T-helper 1 cell treated with Interleukin-12 subunit alpha and Interleukin-12 subunit beta and Interleukin-4 antibody, amounts not matched to agents 30 μg/mL and 1 μg/mL, for 36 hours (primary cell): ENCODE results near the gene IFT52.

Experiments
- H3K27ac Mint-ChIP-seq: one replicate; pipeline ENCODE4 v1.8.0; 2021; ENCODE audit warnings: mild to moderate bottlenecking, mixed read lengths
- H3K27me3 Mint-ChIP-seq: one replicate; pipeline ENCODE4 v1.8.0; 2021; ENCODE audit warnings: low read depth, mixed read lengths
- H3K36me3 Mint-ChIP-seq: one replicate; pipeline ENCODE4 v1.8.0; 2021; ENCODE audit warnings: low read depth, mixed read lengths
- H3K4me1 Mint-ChIP-seq: one replicate; pipeline ENCODE4 v1.8.0; 2021; ENCODE audit warnings: low read depth, mixed read lengths
- H3K4me3 Mint-ChIP-seq: one replicate; pipeline ENCODE4 v1.8.0; 2021; ENCODE audit warnings: mild to moderate bottlenecking, moderate library complexity, mixed read lengths
- H3K9me3 Mint-ChIP-seq: one replicate; pipeline ENCODE4 v1.8.0; 2021; ENCODE audit warnings: mixed read lengths

The IFT52 gene

DNA sequence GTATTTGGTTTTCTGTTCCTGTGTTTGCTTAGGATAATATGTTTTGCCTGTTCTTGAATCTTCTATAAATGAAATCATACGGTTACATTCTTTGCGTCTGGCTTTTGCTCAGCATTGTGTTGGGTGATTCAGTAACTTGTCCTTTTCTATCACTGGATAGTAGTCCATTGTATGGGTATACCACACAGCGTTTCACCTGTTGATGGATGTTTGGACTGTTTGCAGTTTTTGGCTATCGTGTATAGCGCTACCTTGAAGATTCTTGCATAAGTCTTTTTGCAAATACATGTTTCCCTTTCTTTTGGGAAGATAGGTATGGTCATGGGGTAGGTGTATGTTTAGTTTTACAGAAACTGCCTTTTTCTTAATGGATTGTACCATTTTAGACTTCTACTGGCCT is 85.6 kb downstream of the IFT52 start:
- peaks cover 9% of the 10 kb centered on the region for H3K4me1 Mint-ChIP-seq
- peaks cover 28% of the 10 kb centered on the region for H3K36me3 Mint-ChIP-seq
- no peak overlapping the region for H3K27ac Mint-ChIP-seq
- H3K9me3 Mint-ChIP-seq = no peaks in the 10 kb centered on the region
- no peaks in the 10 kb centered on the region for H3K27me3 Mint-ChIP-seq
- H3K4me3 Mint-ChIP-seq = no peak overlapping the region

DNA sequence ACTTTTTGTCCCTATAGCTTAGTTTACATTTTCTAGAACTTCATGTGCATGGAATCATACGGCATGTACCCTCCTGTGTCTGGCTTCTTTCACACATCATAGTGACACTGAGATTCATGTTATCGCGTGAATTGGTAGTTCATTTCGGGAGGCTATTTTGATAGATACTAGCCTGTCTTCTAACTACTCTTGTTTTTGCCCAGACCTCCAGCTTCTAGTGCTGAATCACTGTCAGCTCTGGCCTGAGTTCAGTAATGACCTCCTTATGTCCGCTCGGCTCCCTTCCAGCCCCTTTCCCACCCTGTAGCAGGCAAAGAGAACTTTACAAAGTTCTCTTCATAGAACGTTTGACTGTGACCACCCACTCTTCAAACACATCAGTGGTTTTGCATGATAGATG is 90.2 kb downstream of the IFT52 start:
- H3K9me3 Mint-ChIP-seq = no peaks in the 10 kb centered on the region
- no peaks in the 10 kb centered on the region for H3K27me3 Mint-ChIP-seq
- H3K4me3 Mint-ChIP-seq = no peak overlapping the region
- peak overlapping the region; percentile 43 for H3K27ac Mint-ChIP-seq
- H3K36me3 Mint-ChIP-seq = peaks cover 14% of the 10 kb centered on the region
- peaks cover 16% of the 10 kb centered on the region for H3K4me1 Mint-ChIP-seq

- no peak overlapping the region for H3K4me3 Mint-ChIP-seq
- H3K27me3 Mint-ChIP-seq = no peaks in the 10 kb centered on the region
- peaks cover 16% of the 10 kb centered on the region for H3K4me1 Mint-ChIP-seq
- H3K9me3 Mint-ChIP-seq = no peaks in the 10 kb centered on the region
- H3K36me3 Mint-ChIP-seq = peaks cover 14% of the 10 kb centered on the region
- peak overlapping the region; percentile 43 for H3K27ac Mint-ChIP-seq
These were observed 90.8 kb downstream of the IFT52 start for GRCh38 chr20:43681468-43681942.

DNA sequence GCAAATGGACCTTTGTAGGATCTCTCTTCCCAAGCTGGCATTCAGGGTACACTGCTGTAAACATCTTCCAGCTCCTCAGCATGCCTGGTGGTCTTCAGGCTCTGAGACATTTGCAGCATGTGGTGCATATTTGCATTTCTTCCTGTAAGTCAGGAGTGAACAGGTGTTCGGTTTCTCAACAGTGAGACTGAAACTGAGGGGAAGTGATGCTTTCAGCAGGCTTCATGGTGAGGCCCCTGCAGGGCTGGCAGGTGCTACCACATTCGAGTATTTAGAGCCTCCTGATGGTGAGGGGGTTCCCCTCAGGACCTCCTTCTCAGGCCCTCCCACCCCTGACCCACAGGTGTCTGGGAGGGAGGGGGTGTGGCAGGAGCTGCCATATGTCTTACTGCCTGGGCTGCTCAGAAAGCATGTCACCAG is 91.3 kb downstream of the IFT52 start:
- Mint-ChIP-seq H3K36me3 (peaks cover 13% of the 10 kb centered on the region), H3K27me3 (no peaks in the 10 kb centered on the region), H3K4me3 (no peak overlapping the region), H3K9me3 (no peaks in the 10 kb centered on the region), H3K27ac (no peak overlapping the region), H3K4me1 (peaks cover 16% of the 10 kb centered on the region)

DNA sequence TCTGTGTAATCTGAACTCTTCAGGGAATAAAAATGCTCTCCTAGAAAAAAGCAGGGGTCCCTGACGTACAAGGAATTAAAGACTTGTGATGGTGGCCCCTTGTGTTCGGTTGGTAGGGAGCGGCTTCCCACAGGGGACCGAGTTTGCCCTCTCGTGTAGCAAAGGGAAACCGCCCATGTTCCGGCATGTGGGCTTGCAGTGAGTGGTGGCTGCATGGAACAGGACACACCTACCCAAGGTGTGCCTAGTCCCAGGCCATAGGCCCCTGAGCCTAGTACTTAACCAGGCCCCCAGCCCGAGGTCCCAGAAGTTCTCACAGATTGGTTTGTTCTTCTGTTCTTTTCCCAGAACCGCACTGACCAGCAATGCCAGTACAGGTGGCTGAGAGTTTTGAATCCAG is 91.7 kb downstream of the IFT52 start:
- Mint-ChIP-seq H3K27me3 (no peaks in the 10 kb centered on the region), H3K4me1 (peaks cover 13% of the 10 kb centered on the region), H3K36me3 (peaks cover 10% of the 10 kb centered on the region), H3K9me3 (no peaks in the 10 kb centered on the region), H3K27ac (no peak overlapping the region), H3K4me3 (no peak overlapping the region)

DNA sequence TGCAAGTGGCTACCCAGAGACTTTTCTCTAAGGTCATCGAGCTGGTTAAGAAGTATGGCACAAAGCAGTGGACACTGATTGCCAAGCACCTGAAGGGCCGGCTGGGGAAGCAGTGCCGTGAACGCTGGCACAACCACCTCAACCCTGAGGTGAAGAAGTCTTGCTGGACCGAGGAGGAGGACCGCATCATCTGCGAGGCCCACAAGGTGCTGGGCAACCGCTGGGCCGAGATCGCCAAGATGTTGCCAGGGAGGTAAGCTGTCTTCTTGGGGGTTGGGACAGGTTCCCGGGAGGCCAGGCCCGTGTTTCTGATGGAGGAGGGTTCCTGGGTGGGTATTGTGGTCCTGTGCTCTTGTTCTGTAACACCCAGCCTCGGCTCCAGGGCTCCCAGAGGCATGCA is 96.1 kb downstream of the IFT52 start:
- Mint-ChIP-seq H3K4me3 (no peak overlapping the region), H3K27ac (no peak overlapping the region)

DNA sequence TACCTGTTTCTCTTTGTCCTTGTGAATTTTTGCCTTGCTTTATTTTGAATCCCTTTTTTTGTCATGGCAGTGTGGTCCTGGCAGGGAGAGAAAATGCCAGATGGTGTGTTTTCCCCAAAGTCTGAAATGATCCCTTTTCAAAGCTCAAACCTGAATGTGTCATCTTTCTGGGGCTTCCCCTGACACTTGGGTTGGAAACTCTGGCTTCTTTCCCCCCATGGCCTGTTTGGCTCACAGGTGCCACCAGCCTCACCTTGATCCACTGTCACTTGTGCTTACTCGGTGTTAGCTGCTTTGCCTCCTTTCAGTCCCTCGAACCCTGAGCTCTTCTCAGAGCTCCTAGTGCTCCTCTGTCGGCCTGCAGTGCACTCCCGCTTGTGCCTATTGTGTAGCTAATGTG is 98.4 kb downstream of the IFT52 start:
- Mint-ChIP-seq H3K4me1 (peaks cover 4% of the 10 kb centered on the region), H3K27ac (no peak overlapping the region)

More for the DNA sequence above, 96.1 kb downstream of the IFT52 start:
- Mint-ChIP-seq H3K36me3 (peaks cover 15% of the 10 kb centered on the region), H3K4me1 (peaks cover 7% of the 10 kb centered on the region), H3K27me3 (no peaks in the 10 kb centered on the region), H3K9me3 (no peaks in the 10 kb centered on the region)

GRCh38 chr20:43690943-43691598 is 100.3 kb downstream of the IFT52 start:
- Mint-ChIP-seq H3K9me3 (no peaks in the 10 kb centered on the region), H3K36me3 (peaks cover 17% of the 10 kb centered on the region), H3K27me3 (no peaks in the 10 kb centered on the region), H3K4me3 (no peak overlapping the region), H3K27ac (no peak overlapping the region), H3K4me1 (peaks cover 4% of the 10 kb centered on the region)

More for the DNA sequence above, 98.4 kb downstream of the IFT52 start:
- H3K36me3 Mint-ChIP-seq = peaks cover 18% of the 10 kb centered on the region
- H3K27me3 Mint-ChIP-seq = no peaks in the 10 kb centered on the region
- no peak overlapping the region for H3K4me3 Mint-ChIP-seq
- no peaks in the 10 kb centered on the region for H3K9me3 Mint-ChIP-seq

GRCh38 chr20:43691928-43692524 is 101.3 kb downstream of the IFT52 start:
- H3K36me3 Mint-ChIP-seq = peaks cover 11% of the 10 kb centered on the region
- no peaks in the 10 kb centered on the region for H3K27me3 Mint-ChIP-seq
- no peaks in the 10 kb centered on the region for H3K9me3 Mint-ChIP-seq
- no peak overlapping the region for H3K4me3 Mint-ChIP-seq
- H3K4me1 Mint-ChIP-seq = peaks cover 4% of the 10 kb centered on the region
- no peak overlapping the region for H3K27ac Mint-ChIP-seq

DNA sequence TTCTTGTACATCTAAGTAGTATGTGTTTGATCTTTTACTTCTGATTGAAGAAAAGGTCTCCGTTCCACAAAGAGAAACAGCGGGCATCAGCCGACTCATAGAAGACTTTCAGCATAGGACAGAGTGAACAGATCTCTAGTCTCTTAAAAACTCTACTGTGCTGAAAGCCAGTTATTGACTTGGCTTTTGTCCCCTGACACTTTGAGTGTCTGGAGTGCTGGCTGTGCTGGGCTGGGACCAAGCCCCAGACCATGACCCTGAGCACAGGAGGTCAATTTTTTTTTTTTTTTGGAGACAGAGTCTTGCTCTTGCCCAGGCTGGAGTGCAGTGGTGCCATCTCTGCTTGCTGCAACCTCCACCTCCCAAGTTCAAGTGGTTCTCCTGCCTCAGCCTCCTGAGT is 104.0 kb downstream of the IFT52 start:
- H3K36me3 Mint-ChIP-seq = peaks cover 11% of the 10 kb centered on the region
- peaks cover 7% of the 10 kb centered on the region for H3K4me1 Mint-ChIP-seq
- no peak overlapping the region for H3K27ac Mint-ChIP-seq
- H3K27me3 Mint-ChIP-seq = no peaks in the 10 kb centered on the region
- no peak overlapping the region for H3K4me3 Mint-ChIP-seq
- H3K9me3 Mint-ChIP-seq = no peaks in the 10 kb centered on the region

GRCh38 chr20:43695571-43695970 is 104.8 kb downstream of the IFT52 start:
- no peak overlapping the region for H3K4me3 Mint-ChIP-seq
- no peaks in the 10 kb centered on the region for H3K27me3 Mint-ChIP-seq
- peaks cover 19% of the 10 kb centered on the region for H3K36me3 Mint-ChIP-seq
- H3K4me1 Mint-ChIP-seq = peaks cover 15% of the 10 kb centered on the region
- no peak overlapping the region for H3K27ac Mint-ChIP-seq
- H3K9me3 Mint-ChIP-seq = no peaks in the 10 kb centered on the region
